Body of pancreas (tissue), 4 donors: ENCODE measurements around the gene RPS6KB2. TPM values are rescaled to one million over a fixed set of nuclear protein-coding genes. Genes with fewer than 3 reads are reported as not detected.

ENCODE experiments used
- ATAC-seq: fragments of 150-250 bp; one replicate; pipeline ENCODE4 v1.9.1; 2016
- DNase-seq, 4 donors: peaks; one replicate each; pipeline ENCODE4 v3.0.0-alpha.2; 2019
- H3K27ac ChIP-seq, 4 donors: fragments of 200-600 bp; sonication (generic); 1 replicate in 3 of 4; 2 replicates in 1 of 4; pipeline versions ENCODE4 v1.5.1 to v1.6.1; 2016 to 2019; ENCODE audit warnings: mild to moderate bottlenecking in 1 of 4, mixed read lengths in 1 of 4, moderate library complexity in 1 of 4
- H3K27me3 ChIP-seq, 2 donors: fragments of 200-600 bp; sonication (generic); one replicate each; pipeline ENCODE4 v1.6.0; 2016; ENCODE audit warnings: mild to moderate bottlenecking in 1 of 2
- H3K36me3 ChIP-seq, 2 donors: fragments of 200-600 bp; sonication (generic); replicated peaks in 1 of 2; 2 replicates each; pipeline ENCODE4 v1.5.1; 2016; ENCODE audit warnings: low read depth in 2 of 2; ENCODE audit not compliant: insufficient read depth in 1 of 2
- H3K4me1 ChIP-seq: fragments of 200-600 bp; sonication (generic); one replicate; pipeline ENCODE4 v1.6.0; 2016
- H3K4me3 ChIP-seq, 2 donors: fragments of 200-600 bp; sonication (generic); 1 replicate in 1 of 2; 2 replicates in 1 of 2; pipeline ENCODE4 v1.5.1; 2016 to 2019
- H3K9me3 ChIP-seq, 3 donors: fragments of 200-600 bp; sonication (generic); 1 replicate in 2 of 3; 2 replicates in 1 of 3; pipeline ENCODE4 v1.5.1; 2016
- CTCF ChIP-seq, 7 experiments: fragments of 450-650 bp in 4 of 7; fragments of 200-600 bp in 3 of 7; sonication (generic) in 3 of 7; IDR thresholded peaks; one replicate each; pipeline ENCODE4 v1.5.1; 2016 to 2019; ENCODE audit warnings: antibody characterized with exemption in 7 of 7
- POLR2A ChIP-seq, 3 donors: fragments of 450-650 bp; IDR thresholded peaks; one replicate each; pipeline ENCODE4 v1.6.1; 2016; ENCODE audit warnings: antibody characterized with exemption in 3 of 3, mild to moderate bottlenecking in 2 of 3
- WGBS, 2 donors: methylation state at CpG; one replicate each; pipeline ENCODE4 v1.1.5; 2017; 5-methylcytosine and 5-hydroxymethylcytosine counted together
- intact Hi-C: fragments of 100-400 bp; cut with DNase I; formaldehyde crosslinking; loops from one replicate; pipeline ENCODE4 v1.15.1; 2023
- total RNA-seq, 2 donors: library from RNA; depleted of rRNA; stranded (reverse); fragments of >200 nt; gene quantifications; one replicate each; pipeline ENCODE4 v1.1.0, GENCODE V29; 2016

RPS6KB2 gene
- total RNA-seq, 2 donors from 2014 or later, result 34.9 to 36.1 TPM

- Histone ChIP-seq H3K27me3 (no peaks in the 10 kb centered on the region), H3K9me3 (no peaks in the 10 kb centered on the region), H3K27ac (no peak overlapping the region), H3K4me3 (no peak overlapping the region), H3K36me3 (no peaks in the 10 kb centered on the region), H3K4me1 (peaks cover 23% of the 10 kb centered on the region)
- no peak for TF ChIP-seq POLR2A (IDR thresholded peaks at IDR 0.05)
- TF ChIP-seq CTCF (IDR thresholded peaks at IDR 0.05), result peak in 6 of 7 experiments; percentile 36 to 62 (median 54)
- WGBS, 2 donors, result 58 to 59% methylated on average over 6 of the region's 6 CpGs
- DNase-seq (peak; percentile 56 to 73 (median 60)), ATAC-seq (no peak)
- intact Hi-C loops, result loop anchor here (5.0 kb wide), 1 partner anchor 127 kb away; no protein-coding TSS in a partner anchor
Measured at GRCh38 chr11:67389477-67389876, 38.8 kb upstream of the RPS6KB2 start.

GRCh38 chr11:67390947-67391303 is 37.4 kb upstream of the RPS6KB2 start:
- intact Hi-C loops, result no loop called here

GRCh38 chr11:67391304-67392182 is 36.8 kb upstream of the RPS6KB2 start, which contains the start of gene RAD9A:
RAD9A (plus strand) TSS chr11:67391986; CDS start chr11:67392045, 59 bp downstream.
- Histone ChIP-seq H3K36me3 (no peaks in the 10 kb centered on the region), H3K4me3 (peak within 1 kb of the TSS; percentile 93 to 94), H3K9me3 (no peaks in the 10 kb centered on the region), H3K27me3 (no peaks in the 10 kb centered on the region), H3K4me1 (peaks cover 23% of the 10 kb centered on the region), H3K27ac (peak within 1 kb of the TSS; percentile 72 to 89 (median 82))
- TF ChIP-seq POLR2A (IDR thresholded peaks at IDR 0.05), result peak; percentile 44 to 76 (median 74)
- peak in 1 of 7 experiments; percentile 27 for TF ChIP-seq CTCF (IDR thresholded peaks at IDR 0.05)
- ATAC-seq, result peak; percentile 78
- intact Hi-C loops, result no loop called here
- WGBS, 2 donors, result 0% methylated on average over 12 to 75 of the region's 75 CpGs
- peak; percentile 95 to 98 (median 96) for DNase-seq

More at GRCh38 chr11:67390947-67391303, 37.4 kb upstream of the RPS6KB2 start:
- Histone ChIP-seq H3K9me3 (no peaks in the 10 kb centered on the region), H3K36me3 (no peaks in the 10 kb centered on the region), H3K4me3 (peak overlapping the region; percentile 93 to 94), H3K27me3 (no peaks in the 10 kb centered on the region), H3K4me1 (peaks cover 23% of the 10 kb centered on the region), H3K27ac (peak overlapping the region in 3 of 4 donors; percentile 76 to 89 (median 87))
- no peak for TF ChIP-seq POLR2A (IDR thresholded peaks at IDR 0.05)
- TF ChIP-seq CTCF (IDR thresholded peaks at IDR 0.05), result no peak
- ATAC-seq (no peak), DNase-seq (no peak)
- WGBS, 2 donors, result 11% methylated on average over 14 to 15 of the region's 15 CpGs

- peak in 2 of 4 donors; percentile 22 to 37 for DNase-seq
- intact Hi-C loops, result no loop called here
Measured at GRCh38 chr11:67392183-67392715, 36.0 kb upstream of the RPS6KB2 start.

More at GRCh38 chr11:67392183-67392715, 36.0 kb upstream of the RPS6KB2 start:
- Histone ChIP-seq H3K4me1 (peaks cover 23% of the 10 kb centered on the region), H3K9me3 (no peaks in the 10 kb centered on the region), H3K4me3 (peak overlapping the region; percentile 93 to 94), H3K27ac (peak overlapping the region; percentile 72 to 89 (median 82)), H3K36me3 (no peaks in the 10 kb centered on the region), H3K27me3 (no peaks in the 10 kb centered on the region)
- TF ChIP-seq CTCF (IDR thresholded peaks at IDR 0.05) (no peak), POLR2A (IDR thresholded peaks at IDR 0.05) (no peak)
- 3 to 10% methylated on average over 20 to 31 of the region's 31 CpGs for WGBS, 2 donors
- ATAC-seq, result peak; percentile 23
